22Rv1 (cell line): ENCODE data around the gene RAC3.

Experiments used
- H3K27ac ChIP-seq: fragments of 450-650 bp; 2 replicates; pipeline ENCODE4 v1.5.1; 2017
- ZFX ChIP-seq: fragments of 450-650 bp; IDR thresholded peaks from 2 replicates; pipeline ENCODE4 v1.6.1; 2017; ENCODE audit warnings: antibody characterized with exemption, borderline replicate concordance
- TF ChIP-seq, protein P1 (sequence below): fragments of 450-650 bp; IDR thresholded peaks from 2 replicates; pipeline ENCODE4 v1.5.1; 2017; ENCODE audit warnings: mild to moderate bottlenecking

The RAC3 gene

DNA sequence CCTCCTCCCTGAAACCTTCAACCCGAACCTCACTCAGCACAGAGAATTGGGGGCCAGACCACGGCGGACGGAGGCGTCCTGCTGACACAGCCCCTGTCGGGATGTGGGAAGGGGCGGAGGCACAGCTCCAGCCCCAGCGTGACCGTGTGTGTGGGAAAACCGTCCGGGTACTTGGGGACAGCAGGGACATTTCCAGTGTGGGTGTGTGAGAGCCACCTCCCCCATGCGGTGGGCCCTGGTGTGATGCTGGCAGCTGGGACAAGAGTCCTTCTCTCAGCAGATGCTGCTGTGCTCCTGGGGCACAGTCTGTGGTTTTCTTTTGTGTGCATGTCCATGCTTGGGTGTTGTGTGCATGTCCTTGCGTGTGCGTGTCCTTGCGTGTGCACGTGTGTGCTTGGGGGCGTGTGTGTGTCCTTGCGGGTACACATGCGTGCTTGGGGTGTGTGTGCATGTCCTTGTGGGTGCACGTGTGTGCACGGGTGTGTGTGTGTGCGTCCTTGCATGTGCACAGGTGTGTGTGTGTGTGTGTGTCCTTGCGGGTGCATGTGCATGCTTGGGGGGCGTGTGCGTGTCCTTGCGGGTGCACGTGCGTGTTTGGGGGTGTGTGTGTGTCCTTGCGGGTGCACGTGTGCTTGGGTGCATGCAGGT lies 25.7 kb upstream of the RAC3 start:
- TF ChIP-seq, protein P1, sequence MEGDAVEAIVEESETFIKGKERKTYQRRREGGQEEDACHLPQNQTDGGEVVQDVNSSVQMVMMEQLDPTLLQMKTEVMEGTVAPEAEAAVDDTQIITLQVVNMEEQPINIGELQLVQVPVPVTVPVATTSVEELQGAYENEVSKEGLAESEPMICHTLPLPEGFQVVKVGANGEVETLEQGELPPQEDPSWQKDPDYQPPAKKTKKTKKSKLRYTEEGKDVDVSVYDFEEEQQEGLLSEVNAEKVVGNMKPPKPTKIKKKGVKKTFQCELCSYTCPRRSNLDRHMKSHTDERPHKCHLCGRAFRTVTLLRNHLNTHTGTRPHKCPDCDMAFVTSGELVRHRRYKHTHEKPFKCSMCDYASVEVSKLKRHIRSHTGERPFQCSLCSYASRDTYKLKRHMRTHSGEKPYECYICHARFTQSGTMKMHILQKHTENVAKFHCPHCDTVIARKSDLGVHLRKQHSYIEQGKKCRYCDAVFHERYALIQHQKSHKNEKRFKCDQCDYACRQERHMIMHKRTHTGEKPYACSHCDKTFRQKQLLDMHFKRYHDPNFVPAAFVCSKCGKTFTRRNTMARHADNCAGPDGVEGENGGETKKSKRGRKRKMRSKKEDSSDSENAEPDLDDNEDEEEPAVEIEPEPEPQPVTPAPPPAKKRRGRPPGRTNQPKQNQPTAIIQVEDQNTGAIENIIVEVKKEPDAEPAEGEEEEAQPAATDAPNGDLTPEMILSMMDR, result no peak
- TF ChIP-seq ZFX, result no peak
- no peak overlapping the region for H3K27ac ChIP-seq

DNA sequence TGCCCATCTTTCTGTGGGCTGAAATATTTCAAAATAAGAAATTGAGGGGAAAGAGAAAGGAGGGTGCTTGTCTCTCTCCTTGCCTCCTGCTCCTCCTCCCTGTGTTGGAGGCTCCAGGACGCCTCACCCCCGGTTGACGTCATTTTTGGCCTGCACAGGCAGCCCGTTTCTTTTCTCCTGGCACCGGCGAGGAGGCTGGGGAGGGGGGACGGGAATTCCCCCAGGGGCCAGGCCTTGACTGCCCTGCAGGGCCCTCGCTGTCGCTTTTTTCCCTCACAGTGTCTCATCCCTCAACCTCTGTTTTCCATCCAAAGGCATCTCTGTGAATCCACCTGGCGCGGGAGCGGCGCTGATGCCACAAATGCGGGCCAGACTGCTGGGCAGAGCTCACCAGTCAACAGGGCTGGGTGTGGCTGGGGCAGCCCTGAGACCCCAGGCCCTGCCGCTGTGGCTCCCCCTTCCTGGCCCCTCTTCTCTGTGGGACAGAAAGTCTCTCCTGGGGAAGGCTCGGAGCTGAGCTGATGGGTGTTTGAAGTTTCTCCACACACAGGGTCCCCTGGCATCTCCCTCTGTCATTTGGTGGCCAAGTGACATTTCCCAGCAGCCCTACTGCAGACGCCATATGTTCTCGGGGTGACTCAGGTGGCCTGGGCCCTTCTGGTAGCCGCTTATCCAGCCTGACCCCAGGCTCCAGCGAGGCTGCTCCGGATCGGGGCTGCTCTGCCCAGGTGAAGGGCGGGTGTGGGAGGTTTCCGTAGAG lies 24.8 kb upstream of the RAC3 start:
- TF ChIP-seq ZFX, result no peak
- TF ChIP-seq, protein P1, result no peak
- H3K27ac ChIP-seq, result no peak overlapping the region

DNA sequence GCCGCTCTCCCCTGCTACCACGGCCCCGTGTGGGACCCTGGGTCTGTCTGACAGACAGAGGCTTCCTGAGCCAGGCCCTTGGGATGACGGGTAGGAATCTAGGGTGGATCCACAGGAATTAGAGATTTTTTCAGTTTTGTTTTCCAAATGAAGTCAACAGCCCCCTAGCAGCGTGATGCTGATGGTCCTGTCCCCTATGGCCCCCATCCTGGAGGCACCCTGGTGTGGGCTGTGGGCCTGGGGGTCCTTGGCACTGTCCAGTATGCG lies 24.3 kb upstream of the RAC3 start:
- no peak for TF ChIP-seq ZFX
- TF ChIP-seq, protein P1, result no peak
- H3K27ac ChIP-seq, result no peak overlapping the region

DNA sequence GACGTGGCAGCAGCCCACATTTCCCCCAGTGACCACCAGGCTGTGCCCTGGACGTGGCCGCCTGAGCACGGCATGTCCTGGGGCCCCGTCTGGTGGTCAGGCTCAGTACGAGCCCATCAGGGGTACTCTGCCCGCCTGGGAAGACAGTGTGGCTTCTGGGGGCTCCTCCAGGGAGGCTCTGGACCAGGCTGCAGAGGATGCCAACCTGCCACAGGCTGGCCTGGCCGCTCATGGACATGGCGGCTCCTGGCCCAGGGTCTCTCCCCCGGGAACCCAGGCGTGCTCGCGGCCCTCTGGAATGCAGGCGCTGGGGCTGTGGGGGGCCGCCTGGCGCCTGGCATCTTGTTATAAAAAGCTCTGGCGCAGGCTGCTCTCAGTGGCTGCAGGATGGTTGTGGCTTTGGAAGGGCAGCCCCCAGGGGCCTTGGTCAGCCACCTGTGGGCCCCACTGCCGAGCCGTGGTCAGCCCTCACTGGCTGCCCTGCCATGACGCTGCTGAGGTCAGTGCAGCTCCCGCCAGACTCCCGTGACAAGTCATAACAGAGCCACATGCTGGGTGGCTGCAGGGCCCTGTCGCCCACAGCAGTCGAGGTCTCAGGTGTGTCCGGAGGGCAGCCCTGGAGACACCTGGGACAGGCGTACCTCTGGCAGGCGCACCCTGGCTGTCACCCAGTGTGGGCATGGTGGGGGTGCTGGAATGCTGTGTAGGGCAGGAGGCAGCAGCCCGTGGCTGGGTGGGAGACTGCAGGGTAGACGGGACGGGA lies 23.8 kb upstream of the RAC3 start:
- no peak overlapping the region for H3K27ac ChIP-seq

DNA sequence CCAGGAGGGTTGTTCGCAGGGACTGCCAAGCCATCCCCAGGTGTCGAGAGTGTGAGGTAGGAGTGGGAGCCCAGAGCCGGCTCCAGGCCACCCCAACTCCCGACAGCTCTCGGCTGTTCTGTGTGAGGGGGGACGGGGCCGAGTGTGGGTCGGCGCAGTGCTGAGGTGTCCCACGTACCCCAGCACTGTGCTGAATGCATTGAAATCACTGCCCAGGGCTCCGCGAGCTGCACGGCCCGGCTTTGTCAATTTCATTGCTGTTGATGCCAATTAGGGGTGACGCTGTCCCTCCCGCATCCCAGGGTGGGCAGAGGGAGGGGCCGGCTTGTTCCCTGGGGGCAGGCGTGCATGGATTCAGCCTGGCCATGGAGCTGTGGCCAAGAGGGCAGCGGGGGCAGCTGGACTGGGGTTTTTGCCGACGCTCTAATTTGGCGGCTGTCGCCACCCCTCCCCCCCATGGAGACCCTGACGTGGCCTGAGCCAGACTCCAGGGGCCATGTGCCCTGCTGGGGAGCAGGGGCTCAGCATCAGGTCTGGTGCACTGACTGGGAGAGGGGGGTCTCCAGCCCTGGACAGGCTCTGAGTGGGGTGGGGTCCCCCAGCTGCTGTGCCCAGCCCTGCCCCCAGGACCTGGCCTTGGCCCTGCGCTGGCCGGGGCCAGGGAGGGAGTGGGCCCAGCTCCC lies 23.1 kb upstream of the RAC3 start:
- no peak overlapping the region for H3K27ac ChIP-seq
- TF ChIP-seq, protein P1, result no peak
- no peak for TF ChIP-seq ZFX

More for the DNA sequence above, 23.8 kb upstream of the RAC3 start:
- TF ChIP-seq, protein P1, result no peak
- no peak for TF ChIP-seq ZFX

DNA sequence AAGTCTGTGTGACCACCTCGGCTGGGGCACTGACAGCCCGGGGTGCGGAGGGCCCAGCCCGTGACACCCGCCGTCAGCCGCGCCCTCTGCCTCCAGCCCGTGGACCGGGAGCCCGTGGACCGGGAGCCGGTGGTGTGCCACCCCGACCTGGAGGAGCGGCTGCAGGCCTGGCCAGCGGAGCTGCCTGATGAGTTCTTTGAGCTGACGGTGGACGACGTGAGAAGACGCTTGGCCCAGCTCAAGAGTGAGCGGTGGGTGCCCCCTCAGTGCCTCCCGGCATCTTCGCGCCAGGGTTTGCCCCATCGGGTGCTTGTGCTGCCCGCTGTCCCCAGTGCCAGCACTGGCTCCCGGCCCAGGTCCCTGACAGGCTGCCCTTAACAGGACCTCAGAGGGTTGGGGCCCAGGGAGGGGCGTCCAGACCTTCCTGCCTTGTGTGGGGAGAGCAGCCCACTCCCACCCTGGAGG lies 22.5 kb upstream of the RAC3 start:
- TF ChIP-seq ZFX, result no peak
- TF ChIP-seq, protein P1, result no peak
- no peak overlapping the region for H3K27ac ChIP-seq
